ENCODE data around the gene PDIA5. TPM values are rescaled to one million over a fixed set of nuclear protein-coding genes. Genes with fewer than 3 reads are reported as not detected.

The PDIA5 gene
- total RNA-seq, 2 donors from 2014 or later: 36.5 to 40.1 TPM

GRCh38 chr3:123143669-123144411 is 77.0 kb downstream of the PDIA5 start:
- H3K27ac ChIP-seq: no peak overlapping the region
- H3K9ac ChIP-seq (ENCODE audit: low read depth in 2 of 2, low read length in 2 of 2): no peak overlapping the region
- no peaks in the 10 kb centered on the region for H3K4me1 ChIP-seq
- no peaks in the 10 kb centered on the region for H3K9me3 ChIP-seq
- intact Hi-C loops (cut with DNase I): no loop called here
- no peak for DNase-seq
- no peak for TF ChIP-seq CTCF (IDR thresholded peaks at IDR 0.05)
- H3K4me3 ChIP-seq: no peak overlapping the region
- no peaks in the 10 kb centered on the region for H3K27me3 ChIP-seq
- no peaks in the 10 kb centered on the region for H3K36me3 ChIP-seq

DNA sequence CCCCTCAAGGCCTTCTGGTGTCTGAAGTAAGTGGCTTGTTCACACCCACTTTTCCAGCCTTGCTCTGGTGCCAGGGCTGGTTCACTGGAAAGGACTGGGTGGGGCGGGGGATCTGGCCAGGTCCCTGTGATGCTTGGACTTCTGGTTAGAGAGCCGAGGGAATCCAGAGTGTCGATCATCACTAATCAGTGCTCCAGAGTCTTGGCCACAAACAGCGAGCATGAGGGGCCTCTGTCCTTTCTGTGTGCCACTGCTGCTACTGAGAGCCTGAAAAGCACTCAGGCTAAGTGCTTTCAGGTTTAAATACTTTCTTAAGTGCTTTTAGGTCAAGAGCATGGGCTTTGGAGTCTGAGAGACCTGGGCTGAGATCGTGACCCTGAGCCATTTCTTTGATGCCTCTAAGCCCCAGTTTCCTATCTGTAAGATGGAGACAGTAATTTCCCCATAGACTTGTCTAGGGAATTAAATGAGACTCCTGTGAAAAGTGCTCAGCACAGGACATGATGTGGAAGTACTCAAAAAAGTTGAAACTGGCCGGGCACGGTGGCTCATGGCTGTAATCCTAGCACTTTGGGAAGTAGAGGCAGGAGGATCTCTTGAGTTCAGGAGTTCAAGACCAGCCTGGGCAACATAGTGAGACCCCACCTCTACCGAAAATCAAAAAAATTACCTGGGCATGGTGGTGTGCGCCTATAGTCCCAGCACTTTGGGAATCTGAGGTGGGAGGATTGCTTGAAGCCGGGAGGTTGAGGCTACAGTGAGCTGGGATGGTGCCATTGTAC is 81.1 kb downstream of the PDIA5 start:
- Histone ChIP-seq H3K9ac (ENCODE audit: low read depth in 2 of 2, low read length in 2 of 2) (no peak overlapping the region), H3K27ac (no peak overlapping the region), H3K36me3 (peaks cover 8% of the 10 kb centered on the region), H3K27me3 (no peaks in the 10 kb centered on the region), H3K4me1 (no peaks in the 10 kb centered on the region), H3K9me3 (no peaks in the 10 kb centered on the region), H3K4me3 (no peak overlapping the region)
- no peak for DNase-seq
- intact Hi-C loops (cut with DNase I): no loop called here
- no peak for TF ChIP-seq CTCF (IDR thresholded peaks at IDR 0.05)

DNA sequence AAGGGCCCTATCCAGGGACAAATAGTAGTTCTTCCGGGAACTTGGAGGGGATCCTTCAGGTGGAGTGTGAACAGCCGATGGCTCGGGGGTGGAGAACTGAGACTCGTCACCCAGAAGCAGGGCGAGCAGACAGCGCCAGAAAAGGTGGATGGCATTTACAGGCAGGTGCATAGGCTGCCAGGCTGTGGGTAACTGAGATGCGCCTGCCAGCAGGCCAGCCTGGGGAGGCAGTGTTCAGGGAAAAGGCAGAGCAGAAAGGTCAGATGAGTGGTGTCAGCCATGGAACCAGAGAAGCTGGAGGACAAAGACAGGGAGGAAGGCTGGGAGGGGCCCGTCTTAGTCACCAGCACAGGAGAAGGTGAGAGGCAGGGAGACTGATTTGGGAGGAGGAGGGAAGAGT is 81.9 kb downstream of the PDIA5 start:
- no peaks in the 10 kb centered on the region for H3K27me3 ChIP-seq
- no peak overlapping the region for H3K4me3 ChIP-seq
- intact Hi-C loops (cut with DNase I): no loop called here
- TF ChIP-seq CTCF (IDR thresholded peaks at IDR 0.05): no peak
- no peak for DNase-seq
- no peak overlapping the region for H3K27ac ChIP-seq
- H3K36me3 ChIP-seq: peaks cover 8% of the 10 kb centered on the region
- H3K9me3 ChIP-seq: no peaks in the 10 kb centered on the region
- H3K4me1 ChIP-seq: no peaks in the 10 kb centered on the region
- no peak overlapping the region for H3K9ac ChIP-seq (ENCODE audit: low read depth in 2 of 2, low read length in 2 of 2)

DNA sequence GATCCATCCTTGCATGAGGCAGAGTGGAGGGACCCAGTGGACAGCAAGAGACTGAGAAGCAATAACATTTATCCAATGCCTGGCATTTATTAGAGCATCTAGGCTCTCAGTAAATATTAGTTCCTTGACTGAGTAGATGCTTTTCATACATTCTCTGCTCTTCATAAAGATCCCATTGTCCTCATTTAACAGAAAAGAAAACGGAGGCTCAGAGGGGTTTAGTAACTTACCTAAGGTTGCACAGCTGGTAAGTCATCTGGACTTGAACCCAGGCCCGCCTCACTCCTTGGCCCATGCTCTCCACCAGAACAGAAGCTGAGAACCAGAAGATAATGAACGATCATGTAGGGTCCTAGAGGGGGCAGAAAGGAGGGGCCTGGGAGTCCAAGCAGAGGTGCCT is 82.7 kb downstream of the PDIA5 start:
- H3K4me1 ChIP-seq: no peaks in the 10 kb centered on the region
- intact Hi-C loops (cut with DNase I): no loop called here
- no peak overlapping the region for H3K27ac ChIP-seq
- no peaks in the 10 kb centered on the region for H3K27me3 ChIP-seq
- no peak overlapping the region for H3K9ac ChIP-seq (ENCODE audit: low read depth in 2 of 2, low read length in 2 of 2)
- DNase-seq: no peak
- H3K9me3 ChIP-seq: no peaks in the 10 kb centered on the region
- H3K4me3 ChIP-seq: no peak overlapping the region
- no peak for TF ChIP-seq CTCF (IDR thresholded peaks at IDR 0.05)
- peaks cover 8% of the 10 kb centered on the region for H3K36me3 ChIP-seq

GRCh38 chr3:123150449-123151215 is 83.8 kb downstream of the PDIA5 start:
- Histone ChIP-seq H3K4me3 (no peak overlapping the region), H3K36me3 (peaks cover 8% of the 10 kb centered on the region), H3K27ac (no peak overlapping the region), H3K9ac (ENCODE audit: low read depth in 2 of 2, low read length in 2 of 2) (no peak overlapping the region), H3K9me3 (no peaks in the 10 kb centered on the region), H3K27me3 (no peaks in the 10 kb centered on the region), H3K4me1 (no peaks in the 10 kb centered on the region)
- no peak for TF ChIP-seq CTCF (IDR thresholded peaks at IDR 0.05)
- peak; percentile 11 for DNase-seq
- intact Hi-C loops (cut with DNase I): no loop called here

Data from colonic mucosa (tissue), 4 donors.